SK-N-SH (cell line): ENCODE data around the gene HAPLN2. TPM values are rescaled to one million over a fixed set of nuclear protein-coding genes. Genes with fewer than 3 reads are reported as not detected.
"Not testable (repeated sequence)": the region's sequence is repeated elsewhere in the genome, so short reads cannot be mapped to it uniquely, and the experiment has no call there.

Experiments used
- CTCF ChIA-PET: fragments of 300-600, 350-600 bp; formaldehyde crosslinking; extraction: SDS; loops from one replicate; lab custom pipeline; 2021; lab: Yijun Ruan, JAX
- POLR2A ChIA-PET: fragments of 350-600 bp; sonication (Branson Sonifier 250); formaldehyde crosslinking; extraction: SDS; loops from one replicate; lab custom pipeline; 2020; ENCODE audit warnings: antibody characterized with exemption, inconsistent platforms; lab: Yijun Ruan, JAX
- DNase-seq: peaks from one replicate; pipeline ENCODE4 v3.0.0; 2012
- H2AFZ ChIP-seq: fragments of 200-600 bp; sonication (generic); 2 replicates; pipeline ENCODE4 v1.8.1; 2016; ENCODE audit warnings: antibody characterized with exemption, mild to moderate bottlenecking, low read depth
- H3F3A ChIP-seq: fragments of 200-600 bp; sonication (generic); replicated peaks from 2 replicates; pipeline ENCODE3; 2016; ENCODE audit warnings: antibody characterized with exemption, mild to moderate bottlenecking; ENCODE audit not compliant: insufficient read depth
- H3K27ac ChIP-seq, 2 experiments: fragments of 200-500 bp in 1 of 2; fragments of 200-600 bp in 1 of 2; sonication (Bioruptor generic) in 1 of 2; sonication (generic), shearing (Covaris generic) in 1 of 2; 2 replicates each; pipeline versions ENCODE4 v1.5.1 to v1.6.1; 2014 to 2016; ENCODE audit warnings: low read depth in 2 of 2, inconsistent platforms in 1 of 2, low read length in 1 of 2, mild to moderate bottlenecking in 1 of 2, mixed read lengths in 1 of 2
- H3K27me3 ChIP-seq: fragments of 200-600 bp; sonication (generic), shearing (Covaris generic); 2 replicates; pipeline ENCODE4 v1.6.1; 2016; ENCODE audit warnings: mixed run types; ENCODE audit not compliant: insufficient read depth
- H3K36me3 ChIP-seq, 2 experiments: fragments of 200-500 bp in 1 of 2; fragments of 200-600 bp in 1 of 2; sonication (Bioruptor generic) in 1 of 2; sonication (generic) in 1 of 2; replicated peaks in 1 of 2; 2 replicates each; pipeline versions ENCODE3 to v1.5.1; 2014 to 2016; ENCODE audit warnings: low read length in 1 of 2, mild to moderate bottlenecking in 1 of 2; ENCODE audit not compliant: insufficient read depth in 2 of 2, control insufficient read depth in 1 of 2
- H3K4me1 ChIP-seq, 2 experiments: fragments of 200-500 bp in 1 of 2; fragments of 200-600 bp in 1 of 2; sonication (Bioruptor generic) in 1 of 2; sonication (generic), shearing (Covaris generic) in 1 of 2; 2 replicates each; pipeline versions ENCODE4 v1.5.1 to v1.6.1; 2014 to 2016; ENCODE audit warnings: low read depth in 1 of 2, low read length in 1 of 2, mixed run types in 1 of 2; ENCODE audit not compliant: insufficient read depth in 2 of 2, control insufficient read depth in 1 of 2
- H3K4me2 ChIP-seq: fragments of 200-600 bp; sonication (generic), shearing (Covaris generic); 2 replicates; pipeline ENCODE4 v1.6.1; 2017; ENCODE audit warnings: mixed run types
- H3K4me3 ChIP-seq, 2 experiments: fragments of 200-500 bp in 1 of 2; fragments of 200-600 bp in 1 of 2; sonication (Bioruptor generic) in 1 of 2; sonication (generic), shearing (Covaris generic) in 1 of 2; 2 replicates each; pipeline versions ENCODE4 v1.5.1 to v1.8.1; 2014 to 2016; ENCODE audit warnings: low read depth in 2 of 2, inconsistent platforms in 1 of 2, low read length in 1 of 2, mild to moderate bottlenecking in 1 of 2, mixed read lengths in 1 of 2, moderate library complexity in 1 of 2
- H3K79me2 ChIP-seq: fragments of 200-600 bp; sonication (generic); 2 replicates; pipeline ENCODE4 v1.8.1; 2017; ENCODE audit warnings: mild to moderate bottlenecking; ENCODE audit not compliant: insufficient read depth
- H3K9ac ChIP-seq: fragments of 200-600 bp; sonication (generic); 2 replicates; pipeline ENCODE4 v1.6.1; 2017; ENCODE audit warnings: mixed run types
- H3K9me2 ChIP-seq: fragments of 200-600 bp; sonication (generic); 2 replicates; pipeline ENCODE4 v1.6.1; 2017; ENCODE audit warnings: mixed run types
- H3K9me3 ChIP-seq: fragments of 200-600 bp; sonication (generic); 2 replicates; pipeline ENCODE4 v1.6.1; 2017; ENCODE audit warnings: mixed run types, mild to moderate bottlenecking, moderate library complexity
- H4K20me1 ChIP-seq: fragments of 200-600 bp; sonication (generic); 2 replicates; pipeline ENCODE4 v1.6.1; 2017; ENCODE audit warnings: mild to moderate bottlenecking, mixed run types; ENCODE audit not compliant: insufficient read depth
- CHD2 ChIP-seq: fragments of 150-350 bp; IDR thresholded peaks from 2 replicates; pipeline ENCODE4 v1.6.1; 2018; ENCODE audit warnings: low read length; ENCODE audit not compliant: partially characterized antibody
- ELF1 ChIP-seq: IDR thresholded peaks from 2 replicates; pipeline ENCODE4 v1.4.0; 2012
- EP300 ChIP-seq, 2 experiments: IDR thresholded peaks; 2 replicates each; pipeline versions ENCODE4 v1.4.0 to v1.6.1; 2012; ENCODE audit warnings: borderline replicate concordance in 1 of 2, low read depth in 1 of 2, low read length in 1 of 2
- FOXJ3 ChIP-seq: sonication (generic); formaldehyde crosslinking; IDR thresholded peaks from 2 replicates; pipeline ENCODE4 v1.5.1; 2020; ENCODE audit warnings: mild to moderate bottlenecking, missing genetic modification reagents
- GABPA ChIP-seq: IDR thresholded peaks from 2 replicates; pipeline ENCODE4 v1.4.0; 2012; ENCODE audit warnings: low read depth, mild to moderate bottlenecking
- IRF3 ChIP-seq: fragments of 150-350 bp; IDR thresholded peaks from 2 replicates; pipeline ENCODE4 v1.6.1; 2016; ENCODE audit warnings: mild to moderate bottlenecking, low read depth, low read length
- JUND ChIP-seq: IDR thresholded peaks from 2 replicates; pipeline ENCODE4 v1.4.0; 2012
- MAX ChIP-seq: IDR thresholded peaks from 2 replicates; pipeline ENCODE4 v1.4.0; 2012; ENCODE audit warnings: low read depth
- MEF2A ChIP-seq: IDR thresholded peaks from 2 replicates; pipeline ENCODE4 v1.4.0; 2012; ENCODE audit warnings: low read depth, borderline replicate concordance
- NFIC ChIP-seq: IDR thresholded peaks from 2 replicates; pipeline ENCODE4 v1.4.0; 2012; ENCODE audit warnings: borderline replicate concordance
- PBX3 ChIP-seq: IDR thresholded peaks from 2 replicates; pipeline ENCODE4; 2012
- POLR2AphosphoS5 ChIP-seq: IDR thresholded peaks from 2 replicates; pipeline ENCODE4 v1.6.1; 2012; ENCODE audit warnings: low read depth, low read length
- RFX5 ChIP-seq: IDR thresholded peaks from 2 replicates; pipeline ENCODE4 v1.6.1; 2012; ENCODE audit warnings: mild to moderate bottlenecking, improper control_type of control experiment, low read length
- SMC3 ChIP-seq: IDR thresholded peaks from 2 replicates; pipeline ENCODE4 v1.6.1; 2012; ENCODE audit warnings: low read depth, low read length, improper control_type of control experiment
- TEAD4 ChIP-seq: IDR thresholded peaks from 2 replicates; pipeline ENCODE4 v1.4.0; 2012; ENCODE audit warnings: mild to moderate bottlenecking, borderline replicate concordance; ENCODE audit not compliant: insufficient read depth
- WGBS: methylation state at CpG from one replicate; pipeline ENCODE4 v1.1.6; 2017; ENCODE audit warnings: low lambda C conversion rate; 5-methylcytosine and 5-hydroxymethylcytosine counted together
- polyA plus RNA-seq, 3 experiments: library from polyadenylated mRNA; depleted of rRNA; stranded (reverse); fragments of >200 nt; gene quantifications; 2 replicates each; pipeline ENCODE4 v1.2.3, GENCODE V29; 2012
- TF ChIP-seq, protein P1 (sequence below): fragments of 150-350 bp; IDR thresholded peaks from 2 replicates; pipeline ENCODE4 v1.6.1; 2017; ENCODE audit warnings: antibody characterized with exemption, low read length, low read depth, borderline replicate concordance
- TF ChIP-seq, protein P2 (sequence below): IDR thresholded peaks from 2 replicates; pipeline ENCODE4 v1.4.0; 2012; ENCODE audit warnings: low read depth, borderline replicate concordance
- TF ChIP-seq, protein P3 (sequence below): fragments of 200-600 bp; sonication (generic); IDR thresholded peaks from 2 replicates; pipeline ENCODE4 v1.6.1; 2017; ENCODE audit warnings: antibody characterized with exemption, mild to moderate bottlenecking, moderate library complexity

Gene HAPLN2
- polyA plus RNA-seq, 1 of the 3 experiments (the other 2 are of a cell fraction): 0.20 TPM

GRCh38 chr1:156586892-156587477, 32.2 kb upstream of the HAPLN2 start:
- H3K4me3 ChIP-seq: no peak overlapping the region
- H3K9me2 ChIP-seq: no peaks in the 10 kb centered on the region
- H4K20me1 ChIP-seq: no peaks in the 10 kb centered on the region
- ChIA-PET CTCF (interaction anchor here (0.6 to 11.1 kb wide), 12 partner anchors 14 to 850 kb away, joined by 3 to 104 read pairs (median 3); partner anchors contain the start of gene GPATCH4), POLR2A (interaction anchor here (1.3 kb wide), 1 partner anchor 29 kb away, joined by 4 read pairs; no protein-coding TSS in a partner anchor)
- no peaks in the 10 kb centered on the region for H3K27me3 ChIP-seq
- H3F3A ChIP-seq: peaks cover 4% of the 10 kb centered on the region
- H3K4me1 ChIP-seq: peaks cover 0 to 6% of the 10 kb centered on the region in 2 experiments; a peak in 2 of 4 replicates
- peaks cover 3% of the 10 kb centered on the region; the same call in 1 of the 2 replicates for H3K79me2 ChIP-seq
- no peak overlapping the region for H3K27ac ChIP-seq
- DNase-seq: no peak
- no peak overlapping the region for H3K9ac ChIP-seq
- no peaks in the 10 kb centered on the region for H3K36me3 ChIP-seq
- H2AFZ ChIP-seq: no peak overlapping the region
- WGBS: 88% methylated on average over 3 of the region's 3 CpGs
- H3K4me2 ChIP-seq: no peak overlapping the region
- no peaks in the 10 kb centered on the region for H3K9me3 ChIP-seq
- TF ChIP-seq JUND: no peak
- no peak for TF ChIP-seq PBX3
- TF ChIP-seq, protein P1, sequence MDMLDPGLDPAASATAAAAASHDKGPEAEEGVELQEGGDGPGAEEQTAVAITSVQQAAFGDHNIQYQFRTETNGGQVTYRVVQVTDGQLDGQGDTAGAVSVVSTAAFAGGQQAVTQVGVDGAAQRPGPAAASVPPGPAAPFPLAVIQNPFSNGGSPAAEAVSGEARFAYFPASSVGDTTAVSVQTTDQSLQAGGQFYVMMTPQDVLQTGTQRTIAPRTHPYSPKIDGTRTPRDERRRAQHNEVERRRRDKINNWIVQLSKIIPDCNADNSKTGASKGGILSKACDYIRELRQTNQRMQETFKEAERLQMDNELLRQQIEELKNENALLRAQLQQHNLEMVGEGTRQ: no peak
- TF ChIP-seq RFX5: no peak
- TF ChIP-seq POLR2AphosphoS5: no peak
- TF ChIP-seq, protein P2, sequence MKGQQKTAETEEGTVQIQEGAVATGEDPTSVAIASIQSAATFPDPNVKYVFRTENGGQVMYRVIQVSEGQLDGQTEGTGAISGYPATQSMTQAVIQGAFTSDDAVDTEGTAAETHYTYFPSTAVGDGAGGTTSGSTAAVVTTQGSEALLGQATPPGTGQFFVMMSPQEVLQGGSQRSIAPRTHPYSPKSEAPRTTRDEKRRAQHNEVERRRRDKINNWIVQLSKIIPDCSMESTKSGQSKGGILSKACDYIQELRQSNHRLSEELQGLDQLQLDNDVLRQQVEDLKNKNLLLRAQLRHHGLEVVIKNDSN: no peak
- no peak for TF ChIP-seq IRF3
- TF ChIP-seq MAX: no peak
- no peak for TF ChIP-seq CHD2
- no peak for TF ChIP-seq ELF1
- TF ChIP-seq SMC3: no peak
- no peak for TF ChIP-seq NFIC
- no peak for TF ChIP-seq FOXJ3 (CRISPR knock-in tag)
- no peak for TF ChIP-seq MEF2A
- TF ChIP-seq TEAD4: no peak
- no peak for TF ChIP-seq EP300 (IDR thresholded peaks at IDR 0.05; ENCODE audit: borderline replicate concordance in 1 of 2, low read depth in 1 of 2, low read length in 1 of 2)
- no peak for TF ChIP-seq GABPA
- TF ChIP-seq, protein P3, sequence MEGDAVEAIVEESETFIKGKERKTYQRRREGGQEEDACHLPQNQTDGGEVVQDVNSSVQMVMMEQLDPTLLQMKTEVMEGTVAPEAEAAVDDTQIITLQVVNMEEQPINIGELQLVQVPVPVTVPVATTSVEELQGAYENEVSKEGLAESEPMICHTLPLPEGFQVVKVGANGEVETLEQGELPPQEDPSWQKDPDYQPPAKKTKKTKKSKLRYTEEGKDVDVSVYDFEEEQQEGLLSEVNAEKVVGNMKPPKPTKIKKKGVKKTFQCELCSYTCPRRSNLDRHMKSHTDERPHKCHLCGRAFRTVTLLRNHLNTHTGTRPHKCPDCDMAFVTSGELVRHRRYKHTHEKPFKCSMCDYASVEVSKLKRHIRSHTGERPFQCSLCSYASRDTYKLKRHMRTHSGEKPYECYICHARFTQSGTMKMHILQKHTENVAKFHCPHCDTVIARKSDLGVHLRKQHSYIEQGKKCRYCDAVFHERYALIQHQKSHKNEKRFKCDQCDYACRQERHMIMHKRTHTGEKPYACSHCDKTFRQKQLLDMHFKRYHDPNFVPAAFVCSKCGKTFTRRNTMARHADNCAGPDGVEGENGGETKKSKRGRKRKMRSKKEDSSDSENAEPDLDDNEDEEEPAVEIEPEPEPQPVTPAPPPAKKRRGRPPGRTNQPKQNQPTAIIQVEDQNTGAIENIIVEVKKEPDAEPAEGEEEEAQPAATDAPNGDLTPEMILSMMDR: no peak

GRCh38 chr1:156587927-156588326, 31.3 kb upstream of the HAPLN2 start:
- WGBS: 82% methylated on average over 8 of the region's 8 CpGs
- H3K27me3 ChIP-seq, H3K4me3 ChIP-seq, H3K9me2 ChIP-seq, DNase-seq, H3K4me2 ChIP-seq, H3K9me3 ChIP-seq, H2AFZ ChIP-seq, H3K36me3 ChIP-seq, H4K20me1 ChIP-seq, H3K9ac ChIP-seq, H3K27ac ChIP-seq, H3F3A ChIP-seq: not testable (repeated sequence)
- H3K4me1 ChIP-seq: peaks cover 0 to 15% of the 10 kb centered on the region in 2 experiments; a peak in 2 of 4 replicates
- H3K79me2 ChIP-seq: peaks cover 12% of the 10 kb centered on the region; the same call in 1 of the 2 replicates
- ChIA-PET POLR2A (interaction anchor here (0.6 to 1.2 kb wide), 2 partner anchors 11 to 24 kb away, joined by 3 to 4 read pairs; no protein-coding TSS in a partner anchor), CTCF (interaction anchor here (1.0 to 11.1 kb wide), 3 partner anchors 13 to 202 kb away, joined by 3 to 104 read pairs (median 24); partner anchors contain the start of gene GPATCH4)
